HG02759 (cell line): ENCODE measurements around the gene PRTFDC1.
A peak's percentile ranks its signal among the peaks of the same experiment; 100 is the strongest.
"Not testable (repeated sequence)": the region's sequence is repeated elsewhere in the genome, so short reads cannot be mapped to it uniquely, and the experiment has no call there.

ENCODE experiments used
- ATAC-seq: cut with Tn5 transposase; IDR thresholded peaks from one replicate; pipeline ENCODE4 v1.9.1; 2021; ENCODE audit warnings: mild to moderate bottlenecking, moderate library complexity; ENCODE audit not compliant: unreplicated experiment

PRTFDC1 gene

DNA sequence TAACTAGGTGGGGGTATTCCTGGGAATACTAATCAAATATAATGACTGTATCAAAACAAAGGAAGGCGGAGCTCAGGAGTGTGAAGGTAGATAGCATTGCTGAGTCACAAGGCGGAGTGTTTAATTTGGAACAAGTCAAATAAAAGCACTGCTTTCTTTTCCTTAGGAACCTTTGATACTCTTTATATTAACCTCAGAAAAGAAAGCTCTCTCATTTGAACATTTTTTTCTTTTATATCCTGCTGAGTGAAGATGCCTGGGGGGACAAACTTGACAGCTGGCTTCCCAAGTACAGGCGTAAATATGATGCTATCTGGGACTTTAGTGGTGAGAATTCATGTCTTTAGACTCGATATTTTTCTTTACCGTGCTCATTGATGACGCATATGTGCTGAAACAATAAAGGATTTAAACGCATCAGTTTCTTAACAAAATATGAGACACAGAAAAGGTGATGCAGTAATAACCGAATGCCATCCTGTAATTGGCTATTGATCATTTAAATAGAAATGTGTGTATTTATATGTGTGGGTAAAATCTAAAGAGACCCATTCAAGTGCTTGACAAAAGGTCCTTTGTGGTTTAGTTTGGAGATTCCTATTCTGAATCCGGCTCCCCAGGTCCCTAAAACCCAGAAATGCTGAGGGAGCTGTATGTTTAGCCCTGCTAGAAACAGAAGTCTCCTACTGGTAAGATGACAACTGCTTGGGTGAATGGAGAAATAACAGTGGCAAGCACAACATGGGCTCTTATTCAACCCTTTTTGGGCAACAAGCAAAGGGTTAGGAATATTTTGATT, 102.7 kb downstream of the PRTFDC1 start:
- no peak for ATAC-seq

DNA sequence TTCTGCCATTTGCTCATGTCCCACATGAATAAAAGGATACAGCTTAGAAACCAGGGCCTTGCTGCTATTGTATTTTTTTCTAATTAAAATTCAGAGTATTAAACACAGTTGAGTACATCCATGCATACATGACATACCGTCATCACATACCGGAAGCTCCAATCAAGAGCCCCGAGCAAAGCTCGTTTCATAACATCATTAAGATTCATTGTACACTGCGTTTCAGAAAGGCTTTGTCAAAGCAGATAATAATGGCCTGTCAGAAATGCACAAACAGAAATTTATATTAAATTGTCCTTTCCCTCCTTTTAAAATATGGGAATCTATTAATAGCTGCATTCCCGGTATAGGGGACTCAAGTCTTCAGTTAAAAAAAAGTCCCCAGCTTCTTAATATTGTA, 103.4 kb downstream of the PRTFDC1 start:
- ATAC-seq = no peak

DNA sequence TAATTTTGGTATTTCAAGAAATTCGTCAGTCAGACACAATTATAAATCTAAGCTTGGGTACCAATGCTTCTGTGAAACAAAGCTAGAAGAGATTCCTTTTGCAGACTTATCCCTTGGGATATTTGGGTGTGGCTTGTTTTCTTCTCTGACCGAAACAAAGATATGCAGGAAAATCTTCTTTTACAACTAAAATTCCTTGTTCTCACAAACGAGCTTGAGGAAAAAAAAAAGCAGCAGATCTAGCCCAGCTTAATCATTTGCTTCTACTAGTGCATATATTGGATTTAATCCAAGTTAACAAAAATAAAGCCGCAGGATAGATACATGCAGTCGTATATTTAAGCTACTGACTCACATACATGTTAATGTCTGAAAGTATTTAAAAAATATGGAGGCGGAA, 104.2 kb downstream of the PRTFDC1 start:
- ATAC-seq = no peak

DNA sequence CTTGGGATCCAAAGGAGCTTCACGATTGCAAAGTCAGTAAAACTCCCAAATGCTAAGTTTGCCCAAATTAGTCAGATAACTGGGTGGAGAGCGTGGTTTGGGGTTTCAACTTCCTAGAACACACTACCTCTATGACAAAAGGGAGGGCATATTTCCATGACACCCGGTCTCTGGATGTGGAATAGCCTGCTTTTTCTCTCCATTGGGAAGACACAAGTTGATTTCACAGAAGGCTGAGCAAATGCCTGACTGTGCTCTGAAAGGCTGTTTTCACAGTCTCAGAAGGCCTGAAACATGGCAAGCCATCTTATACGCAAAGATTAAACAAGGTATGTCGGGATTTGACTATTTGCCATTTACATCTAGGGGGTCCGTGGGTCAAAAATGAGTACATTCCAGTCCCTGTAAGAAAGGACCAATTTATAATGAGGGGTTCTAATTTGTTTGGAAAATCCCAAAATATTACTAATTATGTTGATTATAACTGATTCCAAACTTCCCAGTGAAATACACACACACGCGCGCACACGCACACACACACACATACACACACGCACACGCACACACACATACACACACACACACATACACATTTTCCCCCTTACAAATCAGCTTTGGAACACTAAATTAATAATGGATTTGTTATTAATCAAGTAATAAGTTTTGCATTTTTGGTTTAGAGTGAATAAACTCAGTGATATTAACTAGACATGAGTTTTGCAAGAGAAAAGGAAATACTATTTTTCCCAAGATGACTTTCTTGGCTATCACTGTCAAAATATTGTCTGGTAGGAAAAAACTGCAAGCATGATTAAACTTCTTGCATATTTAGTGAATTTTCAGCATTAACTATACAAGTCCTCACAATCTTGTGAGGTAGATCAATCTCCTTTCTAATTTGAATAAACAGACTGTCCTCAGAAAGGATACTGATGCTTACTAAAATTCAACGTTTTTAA, 105.0 kb downstream of the PRTFDC1 start:
- no peak for ATAC-seq

DNA sequence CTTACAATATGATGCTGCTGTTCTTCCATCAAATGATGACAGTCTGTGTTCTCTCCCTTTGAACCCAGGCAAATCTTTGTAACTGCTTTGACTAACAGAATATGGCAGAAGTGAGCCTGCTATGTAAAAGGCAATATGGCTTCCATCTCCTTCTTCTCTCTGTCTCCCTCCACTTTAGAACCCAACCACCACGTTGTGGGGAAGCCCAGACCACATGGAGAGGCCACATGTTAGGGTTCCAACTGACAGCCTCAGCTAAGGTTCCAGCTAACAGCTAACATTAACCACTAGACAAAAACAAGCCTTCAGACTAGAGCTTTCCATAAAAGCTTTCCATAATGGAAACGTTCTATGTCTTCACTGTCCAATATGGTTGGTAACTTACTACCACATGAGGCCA, 107.7 kb downstream of the PRTFDC1 start:
- no peak for ATAC-seq

DNA sequence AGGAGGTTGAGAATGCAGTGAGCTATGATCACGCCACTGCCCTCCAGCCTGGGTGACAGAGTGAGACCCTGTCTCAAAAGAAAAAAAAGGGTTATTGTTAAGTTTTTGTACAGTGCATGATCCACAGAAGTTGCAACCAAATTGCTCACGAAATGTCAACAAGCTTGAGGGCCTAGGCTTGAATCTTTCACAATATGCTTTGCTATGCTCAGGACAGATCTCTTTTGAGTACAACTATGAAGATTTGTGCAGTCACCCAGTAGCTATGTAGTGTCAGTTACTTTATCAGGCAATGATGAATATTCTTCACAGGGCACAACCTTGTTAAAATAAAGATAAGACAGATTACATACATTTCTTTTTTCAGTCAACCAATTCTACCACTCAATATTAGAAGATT, 109.2 kb downstream of the PRTFDC1 start:
- no peak for ATAC-seq

DNA sequence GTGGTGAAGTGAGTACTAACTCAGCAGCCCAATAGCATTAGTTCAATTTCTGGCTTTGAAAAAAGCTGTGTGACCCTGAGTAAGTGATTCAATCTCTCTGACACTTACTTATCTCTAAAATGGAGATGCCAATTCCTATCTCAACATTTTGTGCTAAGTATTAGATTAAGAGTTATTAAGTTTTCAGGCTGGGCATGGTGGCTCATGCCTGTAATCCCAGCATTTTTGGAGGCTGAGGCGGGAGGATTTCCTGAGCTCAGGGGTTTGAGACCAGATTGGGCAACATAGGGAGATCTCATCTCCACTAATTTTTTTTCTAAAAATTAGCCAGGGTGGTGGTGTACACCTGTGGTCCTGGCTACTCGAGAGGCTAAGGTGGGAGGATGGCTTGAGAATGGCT, 109.5 kb downstream of the PRTFDC1 start:
- no peak for ATAC-seq

DNA sequence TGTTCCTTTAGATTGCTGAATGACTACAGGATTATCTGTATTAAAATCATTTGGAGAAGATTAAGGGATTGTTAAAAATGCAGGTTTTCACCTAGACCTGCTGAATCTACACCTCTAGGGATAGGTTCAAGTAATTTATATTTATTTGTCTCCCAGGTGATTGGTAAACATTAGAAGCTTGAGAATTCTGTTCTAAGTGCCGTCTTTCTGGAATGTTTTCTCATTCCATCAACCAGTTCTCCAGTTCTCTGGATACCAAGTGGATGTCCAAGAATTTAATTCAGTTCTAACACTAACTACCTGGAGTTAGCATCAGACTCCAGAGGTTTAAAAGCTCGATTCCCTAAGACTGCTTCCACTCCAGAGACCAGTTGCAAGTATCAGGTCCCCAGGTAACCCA, 110.9 kb downstream of the PRTFDC1 start:
- ATAC-seq = no peak

DNA sequence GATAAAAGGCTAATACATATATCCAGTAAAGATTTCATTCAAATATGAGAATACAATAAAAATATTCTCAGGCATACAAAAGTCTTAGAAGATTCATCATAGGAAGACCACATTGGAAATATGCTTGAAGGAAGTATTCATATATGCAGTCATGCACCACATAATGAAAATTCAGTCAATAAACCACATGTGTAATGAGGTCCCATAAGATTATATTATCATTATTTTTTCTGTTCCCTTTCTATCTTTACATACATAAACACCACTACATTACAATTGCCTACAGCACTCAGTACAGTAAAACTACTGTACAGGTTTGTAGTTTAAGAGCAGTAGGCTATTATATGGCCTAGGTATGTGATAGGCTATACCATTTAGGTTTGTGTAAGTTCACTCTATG, 111.6 kb downstream of the PRTFDC1 start:
- no peak for ATAC-seq

DNA sequence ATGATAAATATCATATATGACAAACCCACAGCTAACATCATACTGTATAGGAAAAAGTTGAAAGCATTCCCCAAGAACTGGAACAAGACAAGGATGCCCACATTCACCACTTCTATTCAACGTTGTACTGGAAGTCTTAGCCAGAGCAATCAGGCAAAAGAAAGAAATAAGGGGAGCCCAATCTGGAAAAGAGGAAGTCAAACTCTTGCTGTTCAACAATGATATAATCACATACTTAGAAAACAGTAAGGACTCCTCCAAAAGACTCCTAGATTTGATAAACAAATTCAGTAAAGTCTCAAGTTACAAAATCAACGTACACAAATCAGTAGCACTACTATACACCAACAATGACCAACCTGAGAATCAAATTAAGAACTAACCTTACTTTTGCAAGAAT, 114.6 kb downstream of the PRTFDC1 start:
- not testable (repeated sequence) for ATAC-seq

DNA sequence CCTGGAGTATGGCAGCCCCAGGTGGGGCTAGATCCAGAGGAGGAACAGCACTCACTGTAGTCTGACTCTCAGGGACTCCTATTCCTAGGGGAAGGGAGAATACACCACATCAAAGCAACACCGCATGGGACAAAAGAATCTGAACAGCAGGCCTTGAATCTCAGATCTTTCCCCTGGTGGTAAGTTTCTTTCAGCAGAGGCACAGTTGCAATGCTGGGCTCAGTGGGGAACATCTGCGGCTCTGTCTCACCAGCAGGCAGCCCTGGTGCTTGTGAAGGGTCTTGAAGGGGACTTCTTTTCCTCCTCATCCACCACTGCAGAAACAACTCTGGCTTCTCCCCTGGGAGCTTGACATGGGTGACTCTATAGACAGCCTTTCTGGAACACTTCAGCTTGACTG, 117.5 kb downstream of the PRTFDC1 start:
- ATAC-seq = no peak

DNA sequence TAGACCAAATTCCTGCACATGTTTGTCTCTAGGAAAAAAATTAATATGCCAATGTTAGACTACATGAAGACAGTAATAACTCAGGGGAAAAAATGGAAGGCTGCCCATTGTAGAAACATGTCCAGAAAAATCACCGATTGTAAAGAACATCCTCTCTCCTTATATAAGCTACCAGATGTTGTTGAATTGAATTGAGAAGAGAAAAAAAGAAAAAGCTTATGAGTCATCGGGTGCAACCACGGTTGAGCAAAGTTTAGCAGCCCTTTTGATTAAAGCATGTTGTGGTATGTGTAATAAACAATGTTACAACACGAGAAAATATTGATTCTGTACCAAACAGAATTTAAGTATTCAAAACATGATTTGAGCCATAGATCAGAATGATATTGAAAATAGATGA, 126.4 kb downstream of the PRTFDC1 start:
- no peak for ATAC-seq

DNA sequence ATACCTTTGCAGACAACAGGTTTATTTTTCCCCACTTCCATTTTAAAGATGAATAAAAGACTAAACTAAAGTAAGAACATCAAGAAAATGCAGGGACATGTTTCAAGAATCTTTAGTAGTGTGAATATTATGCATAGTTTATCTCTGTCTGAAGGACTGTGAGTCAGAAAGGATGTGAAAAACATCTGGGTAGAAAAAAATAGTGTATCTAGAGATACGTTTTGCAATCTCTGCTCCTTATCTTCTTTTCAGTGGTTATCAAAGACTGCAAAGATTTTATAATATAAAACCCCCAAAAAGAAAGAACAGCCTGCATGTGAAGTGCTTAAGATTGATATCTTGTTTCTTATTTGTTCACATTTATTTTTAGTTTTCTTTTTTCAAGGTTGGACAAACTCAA, 126.9 kb downstream of the PRTFDC1 start:
- ATAC-seq = no peak

DNA sequence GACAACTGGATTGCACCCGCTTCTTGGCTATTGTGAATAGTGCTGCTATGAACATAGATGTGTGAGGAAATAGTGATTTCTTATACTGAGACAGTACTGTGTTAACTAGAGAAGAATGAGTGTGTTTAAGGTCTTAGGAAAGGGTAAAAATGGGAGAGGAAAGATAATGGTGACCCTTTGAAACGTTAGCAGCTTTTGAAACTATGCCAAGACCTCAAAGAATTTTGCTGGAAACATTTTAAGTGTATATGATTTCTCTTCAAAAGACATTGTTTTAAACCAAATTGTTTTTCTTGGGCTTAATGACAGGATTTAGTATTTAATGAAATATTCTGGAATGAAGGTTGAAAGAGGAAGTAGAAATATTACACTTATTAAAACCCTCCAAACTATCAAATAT, 127.9 kb downstream of the PRTFDC1 start:
- ATAC-seq = no peak

DNA sequence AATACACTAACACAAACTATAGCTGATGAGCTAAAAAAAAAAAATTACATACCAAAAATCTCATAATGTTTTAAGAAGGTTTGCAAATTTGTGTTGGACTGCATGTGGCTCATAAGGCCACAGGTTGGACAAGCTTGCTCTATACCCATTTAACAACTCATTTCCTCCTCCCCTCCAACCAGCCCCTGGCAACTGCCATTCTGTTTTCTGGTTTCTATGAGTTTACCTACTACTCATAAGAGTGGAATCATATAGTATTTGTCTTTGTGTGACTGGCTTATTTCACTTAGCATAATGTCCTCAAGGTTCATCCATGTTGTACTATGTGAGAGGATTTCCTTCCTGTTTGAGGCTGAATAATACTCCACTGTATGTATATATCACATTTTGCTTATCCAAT, 128.3 kb downstream of the PRTFDC1 start:
- ATAC-seq = no peak

DNA sequence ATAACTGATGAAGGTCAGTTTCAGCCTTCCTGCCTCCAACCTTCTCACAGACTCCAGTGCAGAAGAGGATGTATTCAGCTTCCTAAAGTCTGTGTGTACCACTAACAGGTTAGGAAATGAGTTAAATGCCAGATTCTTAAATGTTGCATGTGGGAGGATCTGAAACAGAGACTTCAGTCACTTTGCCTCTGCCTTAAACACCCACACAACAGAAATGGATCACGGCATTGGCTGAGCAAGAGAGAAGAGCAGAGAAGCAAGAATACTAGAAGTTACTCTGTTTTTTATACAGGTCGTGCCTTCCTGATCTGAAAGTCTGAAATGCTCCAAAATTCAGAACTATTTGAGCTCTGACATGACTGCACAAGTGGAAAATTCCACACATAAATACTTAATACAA, 129.8 kb downstream of the PRTFDC1 start:
- ATAC-seq = peak; percentile 88

DNA sequence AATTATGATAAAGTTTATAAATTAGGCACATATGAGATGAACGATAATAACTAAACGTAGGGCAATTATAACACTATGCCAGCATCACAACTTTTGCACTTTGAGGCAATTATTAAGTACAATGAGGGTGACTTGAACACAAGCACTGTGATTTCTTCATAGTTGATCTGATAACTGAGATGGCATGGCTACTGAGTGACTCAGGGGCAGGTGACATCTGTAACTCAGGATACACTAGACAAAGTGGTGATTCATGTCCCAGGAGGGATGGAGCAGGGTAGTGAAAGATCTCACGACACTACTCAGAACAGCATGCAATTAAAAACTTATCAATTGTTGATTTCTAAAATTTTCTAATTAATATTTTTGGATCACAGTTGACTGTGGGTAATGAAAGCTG, 130.4 kb downstream of the PRTFDC1 start:
- no peak for ATAC-seq

DNA sequence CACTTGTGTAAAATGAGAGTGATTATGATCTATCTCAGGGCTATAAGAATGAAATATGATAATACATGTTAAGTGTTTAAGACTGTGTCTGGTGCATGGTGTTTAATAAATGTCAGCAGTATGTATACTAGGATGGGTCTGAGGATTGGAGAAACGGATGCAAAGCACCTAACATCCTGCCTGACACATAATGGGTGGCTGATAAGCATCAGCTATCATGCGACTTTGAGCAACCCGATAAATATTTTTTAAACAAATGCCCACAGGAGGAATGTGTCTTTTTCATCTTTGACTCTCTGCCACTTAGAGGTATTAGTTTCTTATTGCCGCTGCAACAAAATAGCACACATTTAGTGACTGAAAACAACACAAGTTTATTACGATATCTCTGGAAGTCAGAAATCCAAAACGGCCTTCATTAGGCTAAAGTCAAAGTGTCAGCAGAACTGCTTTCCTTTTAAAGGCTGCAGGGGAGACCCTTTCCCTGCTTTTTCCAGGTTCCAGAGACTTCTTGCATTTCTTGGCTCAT, 135.5 kb downstream of the PRTFDC1 start:
- ATAC-seq = no peak

DNA sequence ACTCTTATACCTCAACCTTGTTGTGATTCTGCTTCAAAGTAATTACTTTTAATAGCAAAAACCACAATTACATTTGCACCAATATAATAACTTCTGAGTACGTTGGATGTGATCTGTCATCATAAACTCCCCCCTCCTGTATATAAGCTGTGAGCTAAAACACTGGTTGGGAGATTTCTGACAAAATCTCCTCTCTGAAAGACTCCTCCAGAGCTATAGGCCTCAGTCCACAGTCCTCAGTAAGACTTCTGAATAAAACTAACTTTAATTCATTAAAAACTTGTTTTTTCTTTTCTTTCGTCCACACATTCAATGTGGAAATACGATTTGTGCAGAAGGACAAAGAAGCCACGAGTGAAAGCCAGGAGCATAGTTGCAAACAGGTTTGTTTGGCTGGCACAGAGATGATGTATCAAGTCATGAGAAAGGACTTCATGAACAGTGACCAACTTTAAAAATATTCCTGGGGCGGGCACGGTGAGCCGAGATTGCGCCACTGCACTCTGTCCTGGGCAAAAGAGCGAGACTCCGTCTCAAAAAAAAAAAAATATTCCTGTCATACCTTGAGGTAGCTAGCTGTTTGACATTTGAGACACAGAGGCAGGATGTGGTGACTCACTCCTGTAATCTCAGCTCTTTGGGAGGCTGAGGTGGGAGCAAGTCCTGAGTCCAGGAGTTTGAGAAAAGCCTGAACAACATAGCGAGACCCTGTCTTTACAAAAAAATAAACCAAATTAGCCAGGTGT, 137.7 kb downstream of the PRTFDC1 start:
- no peak for ATAC-seq

DNA sequence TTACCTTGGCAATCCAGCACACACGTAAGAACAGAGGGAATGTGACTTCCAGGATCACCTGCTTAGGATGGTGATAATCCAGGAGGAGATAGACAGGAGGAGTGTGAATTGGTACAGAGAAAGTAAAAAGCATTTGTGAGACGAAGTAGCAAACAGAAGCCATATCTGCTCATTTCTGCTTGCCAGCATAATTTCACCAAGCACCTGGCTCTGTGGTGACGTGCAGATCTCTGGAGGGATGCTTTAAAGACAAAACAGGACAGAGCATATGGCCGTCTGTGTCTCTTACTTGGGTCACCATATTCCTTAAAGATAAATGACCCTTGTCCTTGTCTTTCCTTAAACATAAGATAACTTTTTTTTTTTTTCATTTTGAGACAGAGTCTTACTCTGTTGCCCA, 138.6 kb downstream of the PRTFDC1 start:
- no peak for ATAC-seq

DNA sequence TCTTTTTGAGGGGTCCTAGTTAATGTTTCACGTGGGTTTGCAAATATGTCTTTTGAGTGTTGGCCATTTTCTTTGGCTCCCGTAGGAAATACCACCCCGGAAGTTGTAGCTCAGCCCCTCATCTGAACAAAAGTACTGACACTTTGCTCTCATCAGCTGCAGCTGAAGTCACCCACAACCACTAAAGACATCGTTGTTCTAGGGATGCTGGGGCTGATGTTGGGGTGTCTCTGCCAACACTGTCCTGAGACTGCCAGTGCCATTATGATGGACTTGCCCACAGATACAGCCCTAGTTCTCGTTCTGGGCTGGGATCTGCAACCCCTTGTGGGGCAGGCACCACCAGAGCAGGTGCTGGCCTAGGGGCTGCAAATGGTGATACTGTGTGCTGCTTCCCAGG, 146.1 kb downstream of the PRTFDC1 start:
- no peak for ATAC-seq
